Neural crest cell (in vitro differentiated cells): ENCODE data around the gene SLC26A9. TPM values are rescaled to one million over a fixed set of nuclear protein-coding genes. Genes with fewer than 3 reads are reported as not detected.

Source experiments
- DNase-seq: peaks from one replicate; pipeline ENCODE4 v3.0.0; 2021; ENCODE audit warnings: low read depth, mixed read lengths, low spot score
- H3K27ac Mint-ChIP-seq: one replicate; pipeline ENCODE4 v1.8.0; 2021; ENCODE audit warnings: mild to moderate bottlenecking, mixed read lengths; ENCODE audit not compliant: unreplicated experiment
- H3K27me3 Mint-ChIP-seq: 2 replicates; pipeline ENCODE4 v1.8.0; 2021; ENCODE audit warnings: low read depth, mild to moderate bottlenecking, mixed read lengths
- H3K36me3 Mint-ChIP-seq: 2 replicates; pipeline ENCODE4 v1.8.0; 2021; ENCODE audit warnings: low read depth, mild to moderate bottlenecking, mixed read lengths
- H3K4me1 Mint-ChIP-seq: 2 replicates; pipeline ENCODE4 v1.8.0; 2021; ENCODE audit warnings: mixed read lengths
- H3K4me3 Mint-ChIP-seq: one replicate; pipeline ENCODE4 v1.8.0; 2021; ENCODE audit warnings: mild to moderate bottlenecking, mixed read lengths
- H3K9me3 Mint-ChIP-seq: 2 replicates; pipeline ENCODE4 v1.8.0; 2021; ENCODE audit warnings: mixed read lengths
- total RNA-seq: library from RNA; stranded (reverse); gene quantifications from 2 replicates; pipeline ENCODE4 v1.2.1, GENCODE V29; 2021
- TF ChIP-seq, protein P1 (sequence below): fragments of 200-600 bp; sonication (generic); conservative IDR thresholded peaks from 2 replicates; pipeline ENCODE4 v1.5.0; 2021; ENCODE audit warnings: antibody characterized with exemption, mild to moderate bottlenecking

The SLC26A9 gene
- total RNA-seq, 1 donor from 2014 or later, result 0.16 TPM

- no peaks in the 10 kb centered on the region for H3K9me3 Mint-ChIP-seq
Observed at GRCh38 chr1:205948039-205948438, 4.8 kb upstream of the SLC26A9 start.

GRCh38 chr1:205947024-205947423, 3.8 kb upstream of the SLC26A9 start:
- Mint-ChIP-seq H3K27me3 (peaks cover 2% of the 10 kb centered on the region), H3K9me3 (no peaks in the 10 kb centered on the region), H3K4me1 (peaks cover 15% of the 10 kb centered on the region), H3K36me3 (no peaks in the 10 kb centered on the region), H3K27ac (no peak overlapping the region), H3K4me3 (no peak overlapping the region)
- TF ChIP-seq, protein P1, sequence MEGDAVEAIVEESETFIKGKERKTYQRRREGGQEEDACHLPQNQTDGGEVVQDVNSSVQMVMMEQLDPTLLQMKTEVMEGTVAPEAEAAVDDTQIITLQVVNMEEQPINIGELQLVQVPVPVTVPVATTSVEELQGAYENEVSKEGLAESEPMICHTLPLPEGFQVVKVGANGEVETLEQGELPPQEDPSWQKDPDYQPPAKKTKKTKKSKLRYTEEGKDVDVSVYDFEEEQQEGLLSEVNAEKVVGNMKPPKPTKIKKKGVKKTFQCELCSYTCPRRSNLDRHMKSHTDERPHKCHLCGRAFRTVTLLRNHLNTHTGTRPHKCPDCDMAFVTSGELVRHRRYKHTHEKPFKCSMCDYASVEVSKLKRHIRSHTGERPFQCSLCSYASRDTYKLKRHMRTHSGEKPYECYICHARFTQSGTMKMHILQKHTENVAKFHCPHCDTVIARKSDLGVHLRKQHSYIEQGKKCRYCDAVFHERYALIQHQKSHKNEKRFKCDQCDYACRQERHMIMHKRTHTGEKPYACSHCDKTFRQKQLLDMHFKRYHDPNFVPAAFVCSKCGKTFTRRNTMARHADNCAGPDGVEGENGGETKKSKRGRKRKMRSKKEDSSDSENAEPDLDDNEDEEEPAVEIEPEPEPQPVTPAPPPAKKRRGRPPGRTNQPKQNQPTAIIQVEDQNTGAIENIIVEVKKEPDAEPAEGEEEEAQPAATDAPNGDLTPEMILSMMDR, result no peak
- DNase-seq, result no peak

More at GRCh38 chr1:205948039-205948438, 4.8 kb upstream of the SLC26A9 start:
- Mint-ChIP-seq H3K36me3 (no peaks in the 10 kb centered on the region), H3K4me1 (peaks cover 15% of the 10 kb centered on the region), H3K27ac (no peak overlapping the region), H3K27me3 (peaks cover 2% of the 10 kb centered on the region), H3K4me3 (no peak overlapping the region)
- no peak for DNase-seq
- TF ChIP-seq, protein P1, result no peak

DNA sequence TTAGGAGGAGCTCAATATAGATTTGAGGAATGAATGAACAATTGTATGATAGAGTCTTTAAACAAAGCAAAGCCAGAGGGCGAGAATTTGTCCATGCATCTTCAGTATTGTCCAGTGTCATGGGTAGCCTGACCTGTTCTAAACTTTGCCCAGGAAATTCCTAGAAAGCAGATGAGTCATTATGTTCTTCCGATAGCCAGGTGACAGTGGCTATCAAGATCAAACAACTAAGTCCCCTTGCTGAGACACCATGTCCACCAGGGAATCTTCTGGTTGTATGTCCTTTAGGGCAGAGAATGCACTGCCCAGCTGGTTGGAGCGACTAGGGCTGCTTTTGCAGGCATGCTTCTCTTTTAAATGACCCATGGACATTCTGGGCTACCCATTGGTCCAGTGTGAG, 1.8 kb upstream of the SLC26A9 start:
- Mint-ChIP-seq H3K27me3 (peaks cover 2% of the 10 kb centered on the region), H3K27ac (no peak overlapping the region), H3K36me3 (no peaks in the 10 kb centered on the region), H3K4me3 (no peak overlapping the region), H3K4me1 (peaks cover 19% of the 10 kb centered on the region), H3K9me3 (no peaks in the 10 kb centered on the region)
- DNase-seq, result no peak
- TF ChIP-seq, protein P1, result no peak

DNA sequence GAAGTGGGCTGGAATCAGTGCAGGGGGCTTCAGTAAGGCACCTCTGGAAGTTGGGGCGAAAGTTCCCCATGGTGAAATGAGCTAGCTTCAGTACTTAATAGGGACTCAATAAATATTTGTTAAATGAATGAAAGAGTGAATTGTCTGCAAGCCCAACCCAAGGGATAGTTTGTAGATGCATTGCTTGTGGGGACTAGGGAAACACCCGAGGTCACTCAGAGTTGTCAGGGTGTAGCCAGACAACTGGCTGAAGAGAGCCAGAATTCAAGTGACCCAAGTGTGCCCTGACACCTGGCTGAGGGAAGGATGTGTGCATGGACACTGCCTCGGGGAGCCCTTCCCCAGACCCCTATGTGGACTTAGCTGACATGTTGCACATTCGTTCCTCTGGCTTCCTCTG, 1.3 kb upstream of the SLC26A9 start:
- Mint-ChIP-seq H3K4me1 (peaks cover 24% of the 10 kb centered on the region), H3K4me3 (no peak overlapping the region), H3K36me3 (no peaks in the 10 kb centered on the region), H3K27me3 (peaks cover 4% of the 10 kb centered on the region), H3K9me3 (no peaks in the 10 kb centered on the region), H3K27ac (no peak overlapping the region)
- TF ChIP-seq, protein P1, result no peak
- DNase-seq, result no peak

- no peak overlapping the region for H3K4me3 Mint-ChIP-seq
- DNase-seq, result no peak
- H3K4me1 Mint-ChIP-seq, result peaks cover 26% of the 10 kb centered on the region
- H3K27ac Mint-ChIP-seq, result no peak overlapping the region
- H3K27me3 Mint-ChIP-seq, result peaks cover 12% of the 10 kb centered on the region
- no peaks in the 10 kb centered on the region for H3K9me3 Mint-ChIP-seq
- H3K36me3 Mint-ChIP-seq, result no peaks in the 10 kb centered on the region
- TF ChIP-seq, protein P1, result no peak
Observed at GRCh38 chr1:205942631-205943159, 561 bp downstream of the SLC26A9 start.
